Mesenchymal stem cell (in vitro differentiated cells and primary cell): Measurements from ENCODE around the gene STX16.

Experiments used
- DNase-seq: peaks from one replicate; pipeline ENCODE4 v3.0.0-alpha.2; 2013
- H2AFZ ChIP-seq: one replicate; pipeline ENCODE4 v1.6.1; 2013; ENCODE audit warnings: low read depth, mild to moderate bottlenecking, control low read depth, inconsistent platforms, low read length, moderate library complexity
- H2AK5ac ChIP-seq: 2 replicates; pipeline ENCODE4 v1.6.1; 2013; ENCODE audit warnings: low read length, moderate library complexity, mild to moderate bottlenecking, inconsistent platforms; ENCODE audit not compliant: severe bottlenecking
- H2BK120ac ChIP-seq: one replicate; pipeline ENCODE4 v1.6.1; 2013; ENCODE audit warnings: low read depth, mild to moderate bottlenecking, inconsistent platforms, low read length, moderate library complexity
- H2BK12ac ChIP-seq, 2 experiments: one replicate each; pipeline ENCODE4 v1.6.1; 2013; ENCODE audit warnings: inconsistent platforms in 2 of 2, low read length in 2 of 2, mild to moderate bottlenecking in 2 of 2, moderate library complexity in 2 of 2, control low read depth in 1 of 2
- H2BK15ac ChIP-seq: one replicate; pipeline ENCODE4 v1.6.1; 2013; ENCODE audit warnings: mild to moderate bottlenecking, low read depth, inconsistent platforms; ENCODE audit not compliant: poor library complexity, severe bottlenecking
- H2BK5ac ChIP-seq: 2 replicates; pipeline ENCODE4 v1.6.1; 2013; ENCODE audit warnings: low read depth, mild to moderate bottlenecking, low read length, control low read depth, inconsistent platforms; ENCODE audit not compliant: poor library complexity, severe bottlenecking
- H3K14ac ChIP-seq, 2 experiments: one replicate each; pipeline ENCODE4 v1.6.1; 2013; ENCODE audit warnings: inconsistent platforms in 2 of 2, low read length in 2 of 2, control low read depth in 1 of 2, mild to moderate bottlenecking in 1 of 2, moderate library complexity in 1 of 2
- H3K18ac ChIP-seq, 2 experiments: one replicate each; pipeline ENCODE4 v1.6.1; 2013; ENCODE audit warnings: inconsistent platforms in 2 of 2, low read length in 2 of 2, control low read depth in 1 of 2, low read depth in 1 of 2, mild to moderate bottlenecking in 1 of 2
- H3K23ac ChIP-seq, 2 experiments: one replicate each; pipeline ENCODE4 v1.6.1; 2013; ENCODE audit warnings: inconsistent platforms in 2 of 2, low read length in 2 of 2, mild to moderate bottlenecking in 2 of 2, moderate library complexity in 2 of 2, control low read depth in 1 of 2
- H3K27ac ChIP-seq: 2 replicates; pipeline ENCODE4 v1.5.1; 2013; ENCODE audit warnings: mild to moderate bottlenecking, moderate library complexity, low read length, control low read depth, inconsistent platforms; ENCODE audit not compliant: poor library complexity, severe bottlenecking
- H3K27me3 ChIP-seq, 2 experiments: 2 replicates each; pipeline versions ENCODE4 v1.6.1 to v1.7.0; 2013; ENCODE audit warnings: low read length in 2 of 2, mild to moderate bottlenecking in 2 of 2, moderate library complexity in 2 of 2, control low read depth in 1 of 2, inconsistent platforms in 1 of 2; ENCODE audit not compliant: control insufficient read depth in 1 of 2, insufficient read depth in 1 of 2
- H3K36me3 ChIP-seq, 2 experiments: 2 replicates each; pipeline versions ENCODE4 v1.6.1 to v1.7.0; 2013; ENCODE audit warnings: low read length in 2 of 2, control low read depth in 1 of 2, inconsistent platforms in 1 of 2, low read depth in 1 of 2, mild to moderate bottlenecking in 1 of 2; ENCODE audit not compliant: insufficient read depth in 2 of 2, control insufficient read depth in 1 of 2
- H3K4ac ChIP-seq, 2 experiments: one replicate each; pipeline ENCODE4 v1.6.1; 2013; ENCODE audit warnings: inconsistent platforms in 2 of 2, low read length in 2 of 2, mild to moderate bottlenecking in 2 of 2, moderate library complexity in 2 of 2, control low read depth in 1 of 2, low read depth in 1 of 2
- H3K4me1 ChIP-seq: 2 replicates; pipeline ENCODE4 v1.6.1; 2013; ENCODE audit warnings: low read depth, low read length, control low read depth; ENCODE audit not compliant: control insufficient read depth, insufficient read depth
- H3K4me2 ChIP-seq: 2 replicates; pipeline ENCODE4 v1.6.1; 2013; ENCODE audit warnings: low read length, mild to moderate bottlenecking, inconsistent platforms; ENCODE audit not compliant: poor library complexity, severe bottlenecking
- H3K4me3 ChIP-seq, 2 experiments: 2 replicates each; pipeline versions ENCODE4 v1.5.1 to v1.7.0; 2013; ENCODE audit warnings: low read length in 2 of 2, mild to moderate bottlenecking in 2 of 2, control low read depth in 1 of 2, low read depth in 1 of 2; ENCODE audit not compliant: insufficient read depth in 1 of 2
- H3K79me1 ChIP-seq: replicated peaks from 2 replicates; pipeline ENCODE4 v1.6.1; 2013; ENCODE audit warnings: mild to moderate bottlenecking, control low read depth, low read length, inconsistent platforms; ENCODE audit not compliant: poor library complexity, severe bottlenecking
- H3K9ac ChIP-seq: 2 replicates; pipeline ENCODE4 v1.7.0; 2013; ENCODE audit warnings: mild to moderate bottlenecking, low read length, moderate library complexity
- H3K9me3 ChIP-seq: 2 replicates; pipeline ENCODE4 v1.7.0; 2013; ENCODE audit warnings: mild to moderate bottlenecking, low read length; ENCODE audit not compliant: control insufficient read depth
- H4K8ac ChIP-seq: one replicate; pipeline ENCODE4 v1.6.1; 2013; ENCODE audit warnings: inconsistent platforms, mild to moderate bottlenecking, low read length, moderate library complexity
- H4K91ac ChIP-seq: one replicate; pipeline ENCODE4 v1.6.1; 2013; ENCODE audit warnings: mild to moderate bottlenecking, low read length, inconsistent platforms
- WGBS: methylation state at CpG from one replicate; pipeline ENCODE4 v1.1.7; 2013; ENCODE audit warnings: mixed read lengths; 5-methylcytosine and 5-hydroxymethylcytosine counted together

STX16 gene

GRCh38 chr20:58658760-58659159, 7.7 kb downstream of the STX16 start:
- Histone ChIP-seq H3K4me1 (peaks cover 6% of the 10 kb centered on the region), H3K9me3 (no peaks in the 10 kb centered on the region), H4K8ac (no peak overlapping the region), H3K27me3 (no peaks in the 10 kb centered on the region), H3K4ac (no peak overlapping the region), H3K18ac (no peak overlapping the region), H2BK120ac (no peak overlapping the region), H2BK12ac (no peak overlapping the region), H3K9ac (peak overlapping the region; percentile 58), H3K4me2 (no peak overlapping the region), H3K4me3 (no peak overlapping the region), H2BK15ac (no peak overlapping the region), H3K14ac (no peak overlapping the region), H3K79me1 (peaks cover 6% of the 10 kb centered on the region), H3K36me3 (peaks cover 11 to 37% of the 10 kb centered on the region in 2 experiments), H2AFZ (no peak overlapping the region), H4K91ac (no peak overlapping the region), H3K23ac (no peak overlapping the region), H2BK5ac (no peak overlapping the region), H3K27ac (no peak overlapping the region), H2AK5ac (no peak overlapping the region)
- DNase-seq = no peak
- WGBS = 100% methylated on average over 2 of the region's 4 CpGs

DNA sequence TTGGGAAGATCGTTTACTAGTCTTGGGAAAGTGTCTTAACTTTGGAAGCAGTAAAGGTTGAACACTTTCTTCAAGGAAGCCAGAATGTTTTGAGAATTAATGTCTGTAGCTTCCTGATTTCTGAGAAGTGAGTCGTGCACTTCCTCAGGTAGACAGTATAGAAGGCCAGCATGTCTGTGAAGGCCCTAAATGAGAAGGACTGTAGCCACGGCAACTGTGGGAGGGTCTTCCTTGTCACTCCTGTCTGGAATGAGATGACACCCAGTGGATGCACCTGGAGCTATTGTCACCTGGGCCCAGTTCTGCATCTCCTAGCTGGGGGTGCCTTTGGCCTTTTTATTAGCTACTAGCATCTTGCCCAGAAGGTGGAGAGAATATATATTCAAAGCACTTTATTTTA, 8.8 kb downstream of the STX16 start:
- no peaks in the 10 kb centered on the region for H3K9me3 ChIP-seq
- H4K8ac ChIP-seq = no peak overlapping the region
- no peak overlapping the region for H2BK15ac ChIP-seq
- no peak overlapping the region for H4K91ac ChIP-seq
- H2AFZ ChIP-seq = no peak overlapping the region
- H3K4ac ChIP-seq = no peak overlapping the region
- H3K18ac ChIP-seq = no peak overlapping the region
- H3K9ac ChIP-seq = no peak overlapping the region
- H3K4me1 ChIP-seq = peaks cover 6% of the 10 kb centered on the region
- no peak overlapping the region for H2BK120ac ChIP-seq
- H3K4me3 ChIP-seq = no peak overlapping the region
- no peak overlapping the region for H3K14ac ChIP-seq
- H2BK5ac ChIP-seq = no peak overlapping the region
- 92% methylated on average over 3 of the region's 3 CpGs for WGBS
- H3K27me3 ChIP-seq = no peaks in the 10 kb centered on the region
- H3K4me2 ChIP-seq = no peak overlapping the region
- H3K23ac ChIP-seq = no peak overlapping the region
- H3K79me1 ChIP-seq = peaks cover 7% of the 10 kb centered on the region
- H3K27ac ChIP-seq = no peak overlapping the region
- H2AK5ac ChIP-seq = no peak overlapping the region
- no peak for DNase-seq
- H2BK12ac ChIP-seq = no peak overlapping the region
- H3K36me3 ChIP-seq = peaks cover 12 to 39% of the 10 kb centered on the region in 2 experiments

GRCh38 chr20:58660855-58661597, 9.9 kb downstream of the STX16 start:
- Histone ChIP-seq H2BK120ac (no peak overlapping the region), H3K79me1 (peaks cover 8% of the 10 kb centered on the region), H3K4me1 (peaks cover 12% of the 10 kb centered on the region), H3K9me3 (no peaks in the 10 kb centered on the region), H2BK5ac (no peak overlapping the region), H4K91ac (no peak overlapping the region), H3K14ac (no peak overlapping the region), H3K4ac (no peak overlapping the region), H3K18ac (no peak overlapping the region), H2AFZ (no peak overlapping the region), H3K36me3 (peaks cover 15 to 42% of the 10 kb centered on the region in 2 experiments), H2BK12ac (no peak overlapping the region), H3K9ac (no peak overlapping the region), H4K8ac (no peak overlapping the region), H2AK5ac (no peak overlapping the region), H2BK15ac (no peak overlapping the region), H3K4me2 (no peak overlapping the region), H3K23ac (no peak overlapping the region), H3K4me3 (no peak overlapping the region), H3K27me3 (no peaks in the 10 kb centered on the region), H3K27ac (no peak overlapping the region)
- WGBS = 95% methylated on average over 14 of the region's 14 CpGs
- no peak for DNase-seq

DNA sequence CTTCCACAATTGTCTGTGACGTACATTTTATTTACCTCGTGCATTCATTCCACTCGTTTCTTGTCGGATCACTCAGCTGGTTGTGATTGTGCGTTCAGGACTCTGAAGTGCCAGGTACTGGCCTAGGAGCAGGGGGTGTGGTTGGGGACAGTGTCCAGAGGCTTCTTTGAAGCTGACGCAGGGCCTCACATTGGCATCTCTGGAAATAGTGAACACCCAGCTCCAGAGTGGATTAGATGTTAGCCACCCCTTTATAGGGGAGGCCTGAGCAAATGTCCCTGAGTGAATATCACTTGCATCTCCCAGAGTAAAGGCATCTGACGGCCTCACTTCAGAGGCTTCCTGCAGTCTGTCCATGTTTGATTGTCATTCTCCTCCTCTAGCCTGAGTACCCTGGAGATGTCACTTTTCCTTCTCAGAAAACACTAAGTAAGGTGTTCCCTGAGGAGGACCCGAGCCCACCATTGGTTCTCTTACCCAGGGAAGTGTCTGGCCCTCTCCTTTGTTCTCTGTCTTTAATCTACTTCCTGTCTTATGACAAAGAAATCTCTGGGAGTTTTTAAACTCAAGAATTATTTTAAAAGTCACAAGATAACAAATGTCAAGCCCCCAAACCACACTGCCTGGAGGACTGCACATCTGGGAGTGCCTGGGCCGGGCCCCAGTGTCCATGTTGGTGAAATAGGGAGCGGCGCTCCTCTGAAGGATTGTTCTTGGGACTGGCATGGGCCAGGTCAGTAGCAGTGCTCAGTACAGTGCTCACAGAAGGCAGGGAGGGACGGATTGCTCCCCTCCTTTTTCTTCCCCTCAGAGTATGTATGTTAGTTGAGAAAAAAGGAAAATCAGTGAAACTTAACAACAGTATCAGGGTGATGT, 10.8 kb downstream of the STX16 start:
- Histone ChIP-seq H3K4me1 (peaks cover 13% of the 10 kb centered on the region), H3K14ac (no peak overlapping the region), H3K4ac (no peak overlapping the region), H3K18ac (no peak overlapping the region), H3K4me2 (no peak overlapping the region), H3K23ac (no peak overlapping the region), H3K9me3 (no peaks in the 10 kb centered on the region), H3K9ac (no peak overlapping the region), H3K27me3 (no peaks in the 10 kb centered on the region), H3K36me3 (peaks cover 15 to 47% of the 10 kb centered on the region in 2 experiments), H3K4me3 (no peak overlapping the region), H3K27ac (no peak overlapping the region), H2AK5ac (no peak overlapping the region), H4K8ac (no peak overlapping the region), H4K91ac (no peak overlapping the region), H2BK120ac (no peak overlapping the region), H2BK5ac (no peak overlapping the region), H2BK15ac (no peak overlapping the region), H2AFZ (no peak overlapping the region), H2BK12ac (no peak overlapping the region), H3K79me1 (peaks cover 8% of the 10 kb centered on the region)
- DNase-seq = no peak
- WGBS = 94% methylated on average over 11 of the region's 12 CpGs
